ENCODE data around the gene GDF2. TPM values are rescaled to one million over a fixed set of nuclear protein-coding genes. Genes with fewer than 3 reads are reported as not detected.
A peak's percentile ranks its signal among the peaks of the same experiment; 100 is the strongest.

Gene GDF2
- total RNA-seq, 1 donor from 2014 or later: not detected

DNA sequence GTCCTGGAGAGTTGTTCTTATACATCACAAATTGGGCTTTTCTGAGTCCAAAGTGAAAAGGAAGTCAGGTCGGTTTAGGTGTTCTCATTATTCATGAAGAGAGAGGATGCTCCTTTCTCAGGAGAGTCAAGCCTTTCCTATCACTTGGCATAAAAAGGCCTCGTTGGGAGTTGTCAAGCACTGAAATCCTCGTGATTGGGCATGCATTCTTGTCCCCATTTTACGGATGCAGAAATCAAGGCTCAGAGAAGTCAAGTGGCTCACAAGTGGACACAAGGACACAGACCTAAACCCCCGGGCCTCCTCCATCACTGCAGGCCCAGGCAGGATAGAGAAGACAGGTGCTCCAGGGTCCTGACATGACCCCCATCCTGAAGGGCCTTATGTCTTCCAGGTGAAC lies 34.5 kb downstream of the GDF2 start:
- no peak for DNase-seq (ENCODE audit: low spot score)
- no peaks in the 10 kb centered on the region for H3K4me1 Mint-ChIP-seq (ENCODE audit: low read depth)
- no peak overlapping the region for H3K4me3 Mint-ChIP-seq (ENCODE audit: unreplicated experiment)
- no peak overlapping the region for H3K27ac Mint-ChIP-seq (ENCODE audit: unreplicated experiment)
- H3K27me3 Mint-ChIP-seq (ENCODE audit: low read depth): no peaks in the 10 kb centered on the region
- H3K36me3 Mint-ChIP-seq (ENCODE audit: low read depth): no peaks in the 10 kb centered on the region
- no peaks in the 10 kb centered on the region for H3K9me3 Mint-ChIP-seq (ENCODE audit: low read depth)
- no peak for TF ChIP-seq CTCF (IDR thresholded peaks at IDR 0.05)

- peak; percentile 88 for DNase-seq (ENCODE audit: low spot score)
- H3K36me3 Mint-ChIP-seq (ENCODE audit: low read depth): no peaks in the 10 kb centered on the region
- H3K27ac Mint-ChIP-seq (ENCODE audit: unreplicated experiment): no peak overlapping the region
- H3K4me1 Mint-ChIP-seq (ENCODE audit: low read depth): no peaks in the 10 kb centered on the region
- no peaks in the 10 kb centered on the region for H3K27me3 Mint-ChIP-seq (ENCODE audit: low read depth)
- no peak for TF ChIP-seq CTCF (IDR thresholded peaks at IDR 0.05)
- H3K9me3 Mint-ChIP-seq (ENCODE audit: low read depth): no peaks in the 10 kb centered on the region
- no peak overlapping the region for H3K4me3 Mint-ChIP-seq (ENCODE audit: unreplicated experiment)
Measured at GRCh38 chr10:47357131-47357582, 34.9 kb downstream of the GDF2 start.

- no peak overlapping the region for H3K27ac Mint-ChIP-seq (ENCODE audit: unreplicated experiment)
- no peaks in the 10 kb centered on the region for H3K27me3 Mint-ChIP-seq (ENCODE audit: low read depth)
- H3K9me3 Mint-ChIP-seq (ENCODE audit: low read depth): no peaks in the 10 kb centered on the region
- no peak overlapping the region for H3K4me3 Mint-ChIP-seq (ENCODE audit: unreplicated experiment)
- peak; percentile 43 for DNase-seq (ENCODE audit: low spot score)
- no peaks in the 10 kb centered on the region for H3K36me3 Mint-ChIP-seq (ENCODE audit: low read depth)
- no peak for TF ChIP-seq CTCF (IDR thresholded peaks at IDR 0.05)
- no peaks in the 10 kb centered on the region for H3K4me1 Mint-ChIP-seq (ENCODE audit: low read depth)
Measured at GRCh38 chr10:47357911-47358310, 35.7 kb downstream of the GDF2 start.

DNA sequence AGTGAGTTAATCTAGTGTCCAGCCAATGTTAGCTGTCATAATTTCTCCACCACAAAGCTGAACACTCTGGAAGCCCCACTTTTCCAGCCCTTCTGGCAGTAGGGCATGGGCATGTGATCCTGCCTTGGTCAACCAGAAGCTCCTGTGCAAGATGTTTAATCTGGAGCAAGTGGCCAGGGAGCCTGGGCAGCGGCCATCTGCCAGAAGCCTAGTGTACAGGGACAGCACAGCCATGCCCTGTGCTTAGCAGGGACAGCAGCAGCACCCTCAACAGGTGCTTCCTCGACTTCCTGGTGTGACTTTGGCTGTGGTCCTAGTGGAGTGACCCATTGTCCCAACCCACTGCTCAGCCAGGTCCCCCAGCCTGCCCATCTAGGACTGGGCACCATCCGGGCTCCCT lies 36.2 kb downstream of the GDF2 start:
- no peaks in the 10 kb centered on the region for H3K27me3 Mint-ChIP-seq (ENCODE audit: low read depth)
- no peaks in the 10 kb centered on the region for H3K4me1 Mint-ChIP-seq (ENCODE audit: low read depth)
- TF ChIP-seq CTCF (IDR thresholded peaks at IDR 0.05): no peak
- no peaks in the 10 kb centered on the region for H3K36me3 Mint-ChIP-seq (ENCODE audit: low read depth)
- no peak overlapping the region for H3K27ac Mint-ChIP-seq (ENCODE audit: unreplicated experiment)
- no peak overlapping the region for H3K4me3 Mint-ChIP-seq (ENCODE audit: unreplicated experiment)
- H3K9me3 Mint-ChIP-seq (ENCODE audit: low read depth): no peaks in the 10 kb centered on the region
- peak; percentile 66 for DNase-seq (ENCODE audit: low spot score)

DNA sequence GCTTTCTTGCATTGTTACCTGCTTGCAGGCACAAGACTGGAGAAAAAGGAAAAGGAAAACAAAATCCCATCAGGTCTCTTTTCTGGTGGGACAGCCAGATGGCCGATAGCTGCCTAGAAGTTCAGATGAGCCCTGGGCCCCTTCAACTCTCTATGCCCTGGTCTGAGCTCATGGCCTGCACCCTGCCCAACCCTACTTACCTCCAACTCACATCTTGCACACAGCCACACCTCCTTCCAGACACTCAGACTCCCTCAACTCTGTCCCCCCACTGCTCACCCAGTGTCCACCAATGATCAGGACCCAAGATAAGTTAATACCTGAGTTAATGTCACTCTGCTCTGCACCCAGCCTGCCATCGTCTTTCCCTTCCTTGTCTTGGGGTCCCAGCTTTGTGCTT lies 36.8 kb downstream of the GDF2 start:
- Mint-ChIP-seq H3K27ac (ENCODE audit: unreplicated experiment) (no peak overlapping the region), H3K9me3 (ENCODE audit: low read depth) (no peaks in the 10 kb centered on the region), H3K4me1 (ENCODE audit: low read depth) (no peaks in the 10 kb centered on the region), H3K27me3 (ENCODE audit: low read depth) (no peaks in the 10 kb centered on the region), H3K36me3 (ENCODE audit: low read depth) (no peaks in the 10 kb centered on the region), H3K4me3 (ENCODE audit: unreplicated experiment) (no peak overlapping the region)
- DNase-seq (ENCODE audit: low spot score): peak; percentile 44
- no peak for TF ChIP-seq CTCF (IDR thresholded peaks at IDR 0.05)
